ENCODE data around the gene BRD3OS. TPM values are rescaled to one million over a fixed set of nuclear protein-coding genes. Genes with fewer than 3 reads are reported as not detected.

BRD3OS gene
- total and polyA plus RNA-seq, 2 of the 13 experiments (the other 11 are each of a cell fraction or from before 2014, with no cell fraction given) = 4.9 to 5.7 TPM

DNA sequence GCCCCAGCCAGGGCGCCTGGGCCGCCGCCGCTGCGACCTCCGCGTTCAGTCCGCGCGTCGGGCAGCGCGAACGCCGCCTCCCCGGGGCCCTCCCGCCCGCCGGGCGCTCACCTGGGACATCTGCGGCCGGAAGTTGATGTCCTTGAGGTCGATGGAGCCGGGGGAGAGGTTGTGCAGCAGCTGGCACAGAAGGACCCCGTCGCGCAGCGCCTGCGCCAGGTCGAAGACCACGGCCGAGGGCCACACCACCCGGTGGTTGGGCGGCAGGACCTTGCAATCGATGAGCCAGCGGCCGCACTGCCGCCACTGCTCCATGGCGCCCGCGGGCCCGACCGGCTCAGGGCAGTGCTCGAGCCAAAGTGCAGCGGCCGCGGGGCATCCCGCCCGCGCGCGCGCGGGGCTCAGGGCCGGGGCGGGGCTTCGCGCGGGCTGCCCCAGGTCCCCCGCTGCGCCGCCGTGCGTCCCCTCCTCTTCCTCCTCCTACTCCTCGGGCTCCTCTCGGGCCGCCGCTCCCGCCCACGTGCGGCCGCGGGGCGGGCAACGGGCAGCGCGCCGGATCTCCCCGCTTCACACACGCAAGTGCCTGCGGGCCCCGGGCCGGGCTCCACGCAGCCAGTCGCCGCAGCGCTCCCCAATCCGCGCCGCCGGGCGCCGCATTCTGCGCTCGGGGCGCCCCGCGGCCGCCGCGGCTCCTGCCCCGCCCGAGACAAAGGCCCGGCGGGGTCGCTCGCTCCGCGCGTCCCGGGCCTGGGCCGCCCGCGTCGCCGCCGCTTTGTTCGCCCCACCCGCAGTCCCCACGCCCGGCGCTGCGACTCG is 33.1 kb upstream of the BRD3OS start, which contains the start of gene VAV2 (continued):
- TF ChIP-seq, protein P1, sequence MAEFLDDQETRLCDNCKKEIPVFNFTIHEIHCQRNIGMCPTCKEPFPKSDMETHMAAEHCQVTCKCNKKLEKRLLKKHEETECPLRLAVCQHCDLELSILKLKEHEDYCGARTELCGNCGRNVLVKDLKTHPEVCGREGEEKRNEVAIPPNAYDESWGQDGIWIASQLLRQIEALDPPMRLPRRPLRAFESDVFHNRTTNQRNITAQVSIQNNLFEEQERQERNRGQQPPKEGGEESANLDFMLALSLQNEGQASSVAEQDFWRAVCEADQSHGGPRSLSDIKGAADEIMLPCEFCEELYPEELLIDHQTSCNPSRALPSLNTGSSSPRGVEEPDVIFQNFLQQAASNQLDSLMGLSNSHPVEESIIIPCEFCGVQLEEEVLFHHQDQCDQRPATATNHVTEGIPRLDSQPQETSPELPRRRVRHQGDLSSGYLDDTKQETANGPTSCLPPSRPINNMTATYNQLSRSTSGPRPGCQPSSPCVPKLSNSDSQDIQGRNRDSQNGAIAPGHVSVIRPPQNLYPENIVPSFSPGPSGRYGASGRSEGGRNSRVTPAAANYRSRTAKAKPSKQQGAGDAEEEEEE (CRISPR knock-in tag; IDR thresholded peaks at IDR 0.05; ENCODE audit: borderline replicate concordance) = no peak
- no peak for TF ChIP-seq MTF1 (CRISPR knock-in tag; IDR thresholded peaks at IDR 0.05)
- TF ChIP-seq SALL2 (CRISPR knock-in tag; IDR thresholded peaks at IDR 0.05) = no peak
- TF ChIP-seq ZNF598 (CRISPR knock-in tag; IDR thresholded peaks at IDR 0.05; ENCODE audit: borderline replicate concordance) = no peak
- no peak for TF ChIP-seq NRL (CRISPR knock-in tag; IDR thresholded peaks at IDR 0.05; ENCODE audit: borderline replicate concordance)
- TF ChIP-seq ZNF572 (CRISPR knock-in tag; IDR thresholded peaks at IDR 0.05) = no peak
- TF ChIP-seq HNRNPL (IDR thresholded peaks at IDR 0.05; ENCODE audit: low read depth, low read length) = no peak
- TF ChIP-seq, protein P2, sequence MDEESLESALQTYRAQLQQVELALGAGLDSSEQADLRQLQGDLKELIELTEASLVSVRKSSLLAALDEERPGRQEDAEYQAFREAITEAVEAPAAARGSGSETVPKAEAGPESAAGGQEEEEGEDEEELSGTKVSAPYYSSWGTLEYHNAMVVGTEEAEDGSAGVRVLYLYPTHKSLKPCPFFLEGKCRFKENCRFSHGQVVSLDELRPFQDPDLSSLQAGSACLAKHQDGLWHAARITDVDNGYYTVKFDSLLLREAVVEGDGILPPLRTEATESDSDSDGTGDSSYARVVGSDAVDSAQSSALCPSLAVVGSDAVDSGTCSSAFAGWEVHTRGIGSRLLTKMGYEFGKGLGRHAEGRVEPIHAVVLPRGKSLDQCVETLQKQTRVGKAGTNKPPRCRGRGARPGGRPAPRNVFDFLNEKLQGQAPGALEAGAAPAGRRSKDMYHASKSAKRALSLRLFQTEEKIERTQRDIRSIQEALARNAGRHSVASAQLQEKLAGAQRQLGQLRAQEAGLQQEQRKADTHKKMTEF (CRISPR knock-in tag; IDR thresholded peaks at IDR 0.05) = no peak
- no peak for TF ChIP-seq KLF13 (CRISPR knock-in tag; IDR thresholded peaks at IDR 0.05)
- 0 out of 2 replicates have a peak, but pooled peaks have one; percentile 33 for TF ChIP-seq TBX2 (CRISPR knock-in tag; IDR thresholded peaks at IDR 0.05; ENCODE audit: borderline replicate concordance)
- no peak for TF ChIP-seq XBP1 (CRISPR knock-in tag; IDR thresholded peaks at IDR 0.05)
- TF ChIP-seq NBN (conservative IDR thresholded peaks at IDR 0.05) = no peak
- TF ChIP-seq ZNF547 (CRISPR knock-in tag; IDR thresholded peaks at IDR 0.05) = no peak
- no peak for TF ChIP-seq PHF20 (CRISPR knock-in tag; IDR thresholded peaks at IDR 0.05)
- TF ChIP-seq EZH2 (conservative IDR thresholded peaks at IDR 0.05; ENCODE audit: low read depth, low read length) = no peak
- no peak for TF ChIP-seq GFI1 (CRISPR knock-in tag; IDR thresholded peaks at IDR 0.05; ENCODE audit: borderline replicate concordance)
- no peak for TF ChIP-seq ZNF7 (CRISPR knock-in tag; IDR thresholded peaks at IDR 0.05)
- TF ChIP-seq CBFB (CRISPR knock-in tag; IDR thresholded peaks at IDR 0.05) = 0 out of 2 replicates have a peak, but pooled peaks have one; percentile 15
- no peak for TF ChIP-seq ELF4 (CRISPR knock-in tag; IDR thresholded peaks at IDR 0.05; ENCODE audit: borderline replicate concordance)
- 0 out of 2 replicates have a peak, but pooled peaks have one; percentile 42 for TF ChIP-seq PRMT3 (CRISPR knock-in tag; IDR thresholded peaks at IDR 0.05; ENCODE audit: borderline replicate concordance, low read depth)
- peak; percentile 66; the same call in 1 of the 2 replicates for TF ChIP-seq ZC3H13 (CRISPR knock-in tag; IDR thresholded peaks at IDR 0.05)
- TF ChIP-seq, protein P3, sequence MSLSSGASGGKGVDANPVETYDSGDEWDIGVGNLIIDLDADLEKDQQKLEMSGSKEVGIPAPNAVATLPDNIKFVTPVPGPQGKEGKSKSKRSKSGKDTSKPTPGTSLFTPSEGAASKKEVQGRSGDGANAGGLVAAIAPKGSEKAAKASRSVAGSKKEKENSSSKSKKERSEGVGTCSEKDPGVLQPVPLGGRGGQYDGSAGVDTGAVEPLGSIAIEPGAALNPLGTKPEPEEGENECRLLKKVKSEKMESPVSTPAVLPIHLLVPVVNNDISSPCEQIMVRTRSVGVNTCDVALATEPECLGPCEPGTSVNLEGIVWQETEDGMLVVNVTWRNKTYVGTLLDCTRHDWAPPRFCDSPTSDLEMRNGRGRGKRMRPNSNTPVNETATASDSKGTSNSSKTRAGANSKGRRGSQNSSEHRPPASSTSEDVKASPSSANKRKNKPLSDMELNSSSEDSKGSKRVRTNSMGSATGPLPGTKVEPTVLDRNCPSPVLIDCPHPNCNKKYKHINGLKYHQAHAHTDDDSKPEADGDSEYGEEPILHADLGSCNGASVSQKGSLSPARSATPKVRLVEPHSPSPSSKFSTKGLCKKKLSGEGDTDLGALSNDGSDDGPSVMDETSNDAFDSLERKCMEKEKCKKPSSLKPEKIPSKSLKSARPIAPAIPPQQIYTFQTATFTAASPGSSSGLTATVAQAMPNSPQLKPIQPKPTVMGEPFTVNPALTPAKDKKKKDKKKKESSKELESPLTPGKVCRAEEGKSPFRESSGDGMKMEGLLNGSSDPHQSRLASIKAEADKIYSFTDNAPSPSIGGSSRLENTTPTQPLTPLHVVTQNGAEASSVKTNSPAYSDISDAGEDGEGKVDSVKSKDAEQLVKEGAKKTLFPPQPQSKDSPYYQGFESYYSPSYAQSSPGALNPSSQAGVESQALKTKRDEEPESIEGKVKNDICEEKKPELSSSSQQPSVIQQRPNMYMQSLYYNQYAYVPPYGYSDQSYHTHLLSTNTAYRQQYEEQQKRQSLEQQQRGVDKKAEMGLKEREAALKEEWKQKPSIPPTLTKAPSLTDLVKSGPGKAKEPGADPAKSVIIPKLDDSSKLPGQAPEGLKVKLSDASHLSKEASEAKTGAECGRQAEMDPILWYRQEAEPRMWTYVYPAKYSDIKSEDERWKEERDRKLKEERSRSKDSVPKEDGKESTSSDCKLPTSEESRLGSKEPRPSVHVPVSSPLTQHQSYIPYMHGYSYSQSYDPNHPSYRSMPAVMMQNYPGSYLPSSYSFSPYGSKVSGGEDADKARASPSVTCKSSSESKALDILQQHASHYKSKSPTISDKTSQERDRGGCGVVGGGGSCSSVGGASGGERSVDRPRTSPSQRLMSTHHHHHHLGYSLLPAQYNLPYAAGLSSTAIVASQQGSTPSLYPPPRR (CRISPR knock-in tag; IDR thresholded peaks at IDR 0.05; ENCODE audit: borderline replicate concordance) = no peak
- no peak for TF ChIP-seq SIN3A (IDR thresholded peaks at IDR 0.05; ENCODE audit: borderline replicate concordance, low read depth, low read length)
